ENCODE measurements around the gene CHD2.

The CHD2 gene

DNA sequence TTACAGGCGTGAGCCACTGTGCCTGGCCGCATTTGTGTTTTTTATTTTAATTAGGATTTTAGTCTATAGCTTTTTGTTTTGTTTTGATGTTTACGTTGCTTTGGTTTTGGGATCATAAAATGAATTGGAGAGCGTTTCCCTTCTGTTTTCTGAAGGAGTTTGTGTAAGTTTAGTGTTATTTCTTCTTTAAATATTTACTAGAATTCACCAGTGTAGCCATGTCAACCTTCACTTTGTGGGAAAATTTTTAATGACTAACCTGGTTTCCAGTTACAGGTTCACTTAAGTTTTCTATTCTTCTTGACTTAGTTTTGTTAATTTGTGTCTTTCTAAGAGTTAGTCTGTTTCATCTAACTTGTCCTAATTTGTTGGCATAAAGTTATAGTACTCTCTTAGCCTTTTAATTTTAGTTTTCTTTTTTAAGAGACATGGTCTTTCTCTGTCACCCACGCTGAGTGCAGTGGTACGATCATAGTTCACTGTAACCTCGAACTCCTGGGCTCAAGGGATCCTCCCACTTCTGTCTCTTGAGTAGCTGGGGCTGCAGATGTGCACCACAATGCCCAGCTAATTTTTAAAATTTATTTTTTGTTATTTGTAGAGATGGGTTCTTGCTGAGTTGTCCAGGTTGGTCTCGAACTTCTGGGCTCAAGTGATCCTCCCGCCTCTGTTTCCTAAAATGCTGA, 61.0 kb downstream of the CHD2 start:
- no peak for DNase-seq (ENCODE audit: low spot score)

DNA sequence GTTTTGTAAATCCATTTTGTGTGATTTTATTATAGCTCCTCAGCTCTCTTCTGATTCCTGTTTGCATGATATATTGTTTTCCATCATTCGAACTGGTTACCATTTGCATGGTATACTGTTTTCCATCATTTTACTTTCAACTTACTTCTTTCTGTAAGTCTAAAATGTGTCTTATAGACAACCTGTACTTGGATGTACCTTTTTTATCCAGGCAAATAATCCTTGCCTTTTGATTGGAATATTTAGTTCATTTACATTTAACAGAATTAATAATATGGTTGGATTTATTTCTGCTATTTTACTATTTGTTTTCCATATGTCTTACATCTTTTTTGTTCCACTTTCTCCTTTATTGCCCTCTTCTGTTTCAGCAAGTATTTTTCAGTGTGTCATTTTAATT, 62.8 kb downstream of the CHD2 start:
- no peak for DNase-seq (ENCODE audit: low spot score)

DNA sequence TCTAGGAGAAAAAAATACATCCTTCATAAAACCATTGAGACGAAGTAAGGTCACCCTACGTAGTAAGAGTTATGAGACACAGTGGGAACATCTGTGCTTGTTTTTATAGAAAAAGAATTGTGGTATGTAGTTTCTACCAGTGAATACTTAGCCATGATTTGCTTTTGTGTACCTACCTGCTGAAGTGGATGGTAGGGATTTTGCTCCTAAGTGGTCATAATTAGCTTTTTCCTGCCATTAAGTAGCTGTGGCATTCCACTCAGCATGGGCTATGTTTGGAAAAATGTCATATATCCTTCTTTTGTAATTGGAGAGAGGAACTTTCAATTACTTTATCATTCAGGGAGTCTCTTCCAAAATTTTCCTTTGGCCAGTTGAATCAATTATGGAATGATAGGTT, 63.7 kb downstream of the CHD2 start:
- DNase-seq (ENCODE audit: low spot score): no peak

DNA sequence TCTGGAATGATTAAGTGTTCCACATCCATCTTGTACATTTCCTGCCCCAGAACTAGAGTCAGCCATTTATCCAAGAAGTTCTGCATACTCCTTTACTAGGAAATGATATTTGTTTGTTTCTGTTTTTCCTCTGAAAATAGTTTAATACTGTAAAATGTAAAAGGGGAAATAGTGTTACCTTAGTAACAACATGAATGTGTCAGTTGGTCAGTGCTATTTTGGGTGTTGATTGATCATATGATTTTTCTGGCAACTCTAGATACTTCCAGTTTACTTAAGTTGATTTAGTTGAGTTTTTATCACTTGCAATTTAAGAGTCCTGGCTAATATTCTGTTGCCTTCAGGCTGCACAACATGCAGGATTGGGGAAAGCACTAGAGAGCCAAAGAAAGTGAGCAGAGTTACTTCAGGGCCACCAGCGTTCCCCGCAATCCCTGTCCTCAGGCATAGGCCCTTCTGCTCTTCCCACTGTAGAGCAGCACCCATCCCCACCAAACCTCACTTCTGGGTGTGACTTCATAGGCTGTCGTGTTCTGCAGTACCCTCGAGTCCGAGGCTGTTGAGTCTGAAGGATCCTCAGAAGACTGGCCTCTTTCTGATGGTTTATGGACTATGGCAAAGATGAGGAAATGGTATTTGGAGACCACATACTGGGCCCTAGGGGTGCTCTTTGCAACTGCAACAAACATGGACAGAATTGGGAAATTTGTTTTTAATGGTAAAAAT, 69.0 kb downstream of the CHD2 start:
- DNase-seq (ENCODE audit: low spot score): no peak

DNA sequence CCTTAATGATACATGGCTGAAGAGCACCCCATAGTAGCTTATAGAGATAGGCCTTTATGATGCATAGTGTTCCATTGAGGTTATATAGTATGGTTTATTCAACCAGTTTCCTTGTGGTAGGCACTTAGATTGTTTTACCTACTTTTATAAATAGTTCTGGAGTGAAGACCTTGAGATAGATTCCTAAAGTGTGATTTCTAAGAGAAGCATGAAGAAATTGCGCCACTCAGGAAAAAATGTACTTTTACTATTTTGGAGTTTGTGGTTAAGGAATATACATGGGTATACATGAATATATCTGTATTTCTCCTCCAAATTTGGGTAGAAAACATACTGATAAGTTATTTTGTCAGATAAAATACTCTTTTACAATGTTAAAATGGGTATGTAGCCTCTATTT, 70.5 kb downstream of the CHD2 start:
- DNase-seq (ENCODE audit: low spot score): no peak

DNA sequence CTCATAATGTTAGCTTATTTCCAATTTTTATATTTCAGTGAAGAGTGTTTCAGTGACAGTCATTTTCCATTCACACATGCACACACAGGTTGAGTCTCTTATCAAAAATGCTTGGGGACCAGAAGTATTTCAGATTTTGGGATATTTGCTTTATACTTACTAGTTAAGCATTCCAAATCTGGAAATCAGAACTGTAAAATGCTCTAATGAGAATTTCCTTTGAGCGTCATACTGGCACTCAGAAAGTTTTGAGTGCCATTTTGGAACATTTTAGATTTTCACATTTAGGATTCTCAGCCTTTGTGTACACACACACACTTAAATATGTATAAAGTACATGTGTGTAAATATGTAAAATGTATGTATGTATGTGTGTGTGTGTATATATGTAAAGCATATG, 71.0 kb downstream of the CHD2 start:
- no peak for DNase-seq (ENCODE audit: low spot score)

DNA sequence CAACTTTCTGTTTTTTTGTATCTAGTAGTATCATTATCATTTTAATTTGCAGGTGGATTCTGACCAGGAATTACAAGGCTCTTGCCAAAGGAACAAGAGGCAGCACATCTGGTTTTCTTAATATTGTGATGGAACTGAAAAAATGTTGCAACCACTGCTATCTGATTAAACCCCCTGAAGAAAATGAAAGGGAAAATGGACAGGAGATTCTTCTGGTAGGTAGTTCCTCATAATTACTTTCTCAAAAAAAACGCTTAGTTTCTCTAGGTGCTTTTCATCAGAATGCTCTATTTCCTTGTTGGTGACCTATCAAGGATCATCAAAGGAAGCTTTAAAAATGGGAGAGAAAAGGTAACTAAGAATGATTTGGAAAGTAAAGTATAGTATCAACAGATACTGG, 71.6 kb downstream of the CHD2 start:
- no peak for DNase-seq (ENCODE audit: low spot score)

DNA sequence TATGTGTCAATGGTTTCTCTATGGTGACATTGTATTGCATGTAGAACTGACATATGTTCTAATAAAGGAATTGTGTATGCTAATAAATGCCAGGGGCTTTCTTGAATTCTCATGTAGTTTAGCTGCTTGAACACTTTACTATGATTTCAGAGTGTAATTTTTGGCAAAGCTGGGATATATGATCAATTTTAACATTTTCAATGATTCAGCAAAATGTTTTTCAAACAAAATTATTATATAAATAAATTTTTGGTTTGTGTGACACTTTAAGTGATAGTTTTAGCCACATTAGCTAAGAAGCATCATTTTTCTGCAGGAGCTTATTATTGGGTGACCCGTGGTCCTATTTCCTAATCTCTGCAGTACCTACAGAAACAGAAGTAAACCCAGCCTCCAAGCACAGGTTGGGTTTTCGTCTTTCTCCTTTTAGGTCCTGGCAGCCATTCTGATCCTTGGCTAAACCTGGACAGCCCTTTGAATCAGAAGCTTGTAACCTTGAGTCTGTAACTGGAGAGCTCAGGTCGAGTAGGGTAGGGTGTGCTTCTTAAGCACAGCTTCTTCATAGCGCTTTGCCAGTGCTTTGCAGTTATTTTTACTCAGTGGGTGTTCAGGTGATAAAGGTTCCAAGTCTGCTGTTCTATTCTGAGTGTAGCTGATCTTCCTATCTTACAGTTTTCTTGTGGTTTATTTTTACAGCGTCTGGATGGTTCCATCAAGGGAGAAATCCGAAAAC, 74.2 kb downstream of the CHD2 start:
- no peak for DNase-seq (ENCODE audit: low spot score)

DNA sequence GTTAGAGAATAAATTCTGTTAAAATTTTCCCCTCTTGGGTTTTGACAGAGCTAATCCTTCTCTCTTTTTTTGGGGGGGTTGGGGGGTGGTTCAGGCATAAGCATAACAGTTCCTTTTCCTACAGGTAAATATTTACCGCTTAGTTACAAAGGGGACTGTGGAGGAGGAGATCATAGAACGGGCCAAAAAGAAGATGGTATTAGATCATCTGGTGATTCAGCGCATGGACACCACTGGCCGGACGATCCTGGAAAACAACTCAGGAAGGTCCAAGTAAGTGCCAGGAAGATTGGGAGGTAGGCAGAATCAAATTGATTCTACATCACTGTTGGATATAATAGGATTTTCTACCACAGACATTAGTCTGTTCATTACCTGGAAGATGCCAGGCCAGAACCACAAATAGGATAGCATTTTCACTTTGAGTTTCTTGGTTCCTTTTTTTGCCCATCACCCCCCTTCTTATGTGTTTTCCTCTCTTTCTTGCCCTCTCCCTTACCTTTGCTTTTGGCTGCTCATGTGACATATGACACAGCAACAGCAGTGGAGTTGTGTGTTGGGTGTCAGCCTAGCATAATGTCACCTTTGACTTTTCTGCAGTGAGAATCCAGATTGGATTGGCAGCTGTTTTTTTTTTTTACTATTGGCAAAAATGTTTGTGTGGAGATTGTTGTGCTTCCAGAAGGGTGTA, 79.0 kb downstream of the CHD2 start:
- DNase-seq (ENCODE audit: low spot score): no peak

DNA sequence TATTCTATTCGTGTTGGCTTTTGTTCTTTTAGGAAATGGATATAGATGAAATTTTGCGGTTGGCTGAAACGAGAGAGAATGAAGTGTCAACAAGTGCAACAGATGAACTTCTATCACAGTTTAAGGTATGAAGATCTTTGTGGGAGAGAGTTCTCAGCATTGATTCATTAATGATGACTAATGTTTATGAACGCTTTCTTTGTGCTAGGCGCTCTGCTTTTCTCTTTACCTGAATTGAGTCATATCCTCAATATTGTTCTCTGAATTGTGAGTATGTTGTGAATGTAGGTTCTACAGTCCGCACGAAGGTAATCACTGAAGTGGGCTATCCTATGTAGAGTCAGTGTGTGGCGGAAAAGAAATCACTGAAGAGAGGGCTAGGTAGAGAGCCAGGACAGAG, 81.2 kb downstream of the CHD2 start:
- DNase-seq (ENCODE audit: low spot score): no peak

DNA sequence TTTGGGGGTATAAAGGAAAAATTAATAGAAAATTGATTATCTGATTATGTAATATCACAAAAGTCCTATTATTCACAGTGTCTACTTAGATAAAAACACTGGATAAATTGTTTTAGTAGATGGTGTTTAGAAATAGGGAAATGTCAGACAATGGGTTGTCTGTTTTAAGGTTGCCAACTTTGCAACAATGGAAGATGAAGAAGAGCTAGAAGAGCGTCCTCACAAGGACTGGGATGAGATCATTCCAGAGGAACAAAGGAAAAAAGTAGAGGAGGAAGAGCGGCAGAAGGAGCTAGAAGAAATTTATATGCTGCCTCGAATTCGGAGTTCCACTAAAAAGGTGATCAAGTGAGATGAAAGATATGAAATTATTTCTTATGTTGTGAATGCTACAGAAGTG, 84.0 kb downstream of the CHD2 start:
- DNase-seq (ENCODE audit: low spot score): no peak

DNA sequence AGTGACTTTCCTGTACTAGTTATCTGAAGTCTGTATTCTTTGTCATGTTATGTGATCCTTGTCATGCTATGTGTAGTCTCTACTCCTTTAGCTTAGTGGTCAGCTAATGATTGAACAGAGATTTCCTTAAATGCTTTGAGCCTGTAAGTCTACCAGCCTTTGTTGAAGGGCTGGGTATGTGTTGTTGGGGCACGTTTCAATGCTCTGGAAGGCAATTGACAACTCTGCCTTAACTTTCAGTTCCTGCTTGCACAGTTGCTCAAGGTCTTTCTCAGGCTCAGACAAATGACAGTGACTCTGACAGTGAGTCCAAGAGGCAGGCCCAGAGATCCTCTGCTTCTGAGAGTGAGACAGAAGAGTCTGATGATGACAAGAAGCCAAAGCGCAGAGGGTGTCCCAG, 89.3 kb downstream of the CHD2 start:
- no peak for DNase-seq (ENCODE audit: low spot score)

DNA sequence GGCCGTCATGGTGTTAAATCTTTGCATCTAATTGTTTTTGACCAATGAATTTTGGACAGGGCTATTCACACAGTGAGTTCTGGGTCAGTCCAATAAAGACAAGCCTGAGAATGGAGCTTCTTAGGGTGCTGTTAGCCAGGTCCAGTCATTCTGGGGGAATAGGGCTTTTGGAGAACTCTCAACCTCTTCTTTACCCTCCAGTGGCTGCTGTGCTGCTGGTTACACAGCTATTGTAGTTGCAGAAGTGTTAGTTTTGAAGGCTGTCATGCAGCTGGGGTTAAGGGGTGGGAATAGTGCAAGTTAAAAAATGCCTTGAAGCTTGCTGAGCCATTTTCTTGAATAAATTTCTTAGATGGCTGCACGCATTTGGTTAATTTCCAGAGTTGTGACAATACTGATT, 89.9 kb downstream of the CHD2 start:
- no peak for DNase-seq (ENCODE audit: low spot score)

DNA sequence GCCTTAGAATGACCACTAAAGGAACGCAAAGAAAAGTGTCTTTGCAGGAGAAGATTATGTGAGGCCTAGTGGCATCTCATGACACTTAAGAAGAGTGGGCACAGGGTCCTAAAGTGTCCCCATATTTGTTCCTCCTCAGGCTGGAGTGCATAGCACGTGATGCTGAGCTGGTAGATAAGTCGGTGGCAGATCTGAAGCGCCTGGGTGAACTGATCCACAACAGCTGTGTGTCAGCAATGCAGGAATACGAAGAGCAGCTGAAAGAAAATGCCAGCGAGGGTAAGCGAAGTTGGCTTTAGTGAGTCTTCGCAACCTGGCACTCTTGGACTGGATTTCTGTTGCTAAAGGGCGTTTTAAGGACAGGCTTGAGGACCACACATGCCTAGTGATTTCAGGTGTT, 92.6 kb downstream of the CHD2 start:
- no peak for DNase-seq (ENCODE audit: low spot score)

DNA sequence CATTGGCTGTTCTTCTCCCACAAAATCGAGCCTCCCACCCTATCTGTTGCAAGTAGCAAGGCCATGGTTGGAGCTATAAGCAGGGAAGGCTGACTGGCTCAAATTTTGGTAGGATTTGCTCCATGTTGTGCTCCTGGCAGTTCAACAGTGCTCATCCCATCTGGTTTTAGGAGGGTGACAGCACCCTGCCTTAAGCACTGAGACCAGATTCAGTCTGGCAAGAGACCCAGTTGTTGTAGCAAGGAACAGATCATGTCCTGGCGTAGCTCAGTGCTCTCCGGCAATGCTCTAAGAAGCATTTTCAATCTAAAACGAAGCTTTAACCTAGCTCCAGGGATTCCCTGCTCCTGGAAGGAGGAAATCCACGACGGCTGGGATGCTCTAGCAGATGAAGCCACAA, 97.7 kb downstream of the CHD2 start:
- no peak for DNase-seq (ENCODE audit: low spot score)

DNA sequence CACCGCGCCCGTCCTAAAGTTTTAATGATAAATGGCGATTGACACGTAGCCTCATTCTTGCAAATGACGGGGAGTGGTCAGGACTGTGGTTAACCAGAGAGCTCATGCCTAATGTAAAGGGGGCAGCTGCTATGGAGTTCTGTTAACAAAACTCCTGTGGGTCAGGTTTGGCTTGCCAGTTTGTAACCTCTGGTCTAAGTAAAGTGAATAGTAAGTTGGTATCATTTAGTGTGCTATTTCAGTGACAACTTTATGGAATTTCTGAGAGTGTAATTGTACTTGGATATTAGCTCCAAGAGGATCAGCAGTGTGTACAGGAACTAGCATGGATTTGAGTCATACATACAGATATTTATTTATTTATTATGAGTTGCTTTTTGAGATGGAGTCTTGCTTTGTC, 101.0 kb downstream of the CHD2 start:
- DNase-seq (ENCODE audit: low spot score): no peak

DNA sequence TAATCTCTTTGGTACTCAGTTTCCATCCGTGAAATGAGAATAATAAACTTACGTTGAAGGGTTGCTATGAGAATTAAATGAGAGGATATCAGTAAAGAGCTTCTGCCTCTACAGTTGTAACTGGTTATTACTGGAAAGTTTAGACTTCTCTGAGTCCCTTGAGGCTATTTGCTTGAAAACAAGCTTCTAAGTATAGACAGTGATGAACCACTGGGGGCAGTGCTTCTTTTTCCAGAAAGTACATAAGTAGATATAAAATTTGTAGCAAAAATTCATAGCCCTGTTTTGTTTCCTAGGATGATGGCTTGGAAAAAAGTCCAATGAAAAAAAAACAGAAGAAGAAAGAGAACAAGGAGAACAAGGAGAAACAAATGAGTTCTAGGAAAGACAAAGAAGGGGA, 101.8 kb downstream of the CHD2 start:
- no peak for DNase-seq (ENCODE audit: low spot score)

DNA sequence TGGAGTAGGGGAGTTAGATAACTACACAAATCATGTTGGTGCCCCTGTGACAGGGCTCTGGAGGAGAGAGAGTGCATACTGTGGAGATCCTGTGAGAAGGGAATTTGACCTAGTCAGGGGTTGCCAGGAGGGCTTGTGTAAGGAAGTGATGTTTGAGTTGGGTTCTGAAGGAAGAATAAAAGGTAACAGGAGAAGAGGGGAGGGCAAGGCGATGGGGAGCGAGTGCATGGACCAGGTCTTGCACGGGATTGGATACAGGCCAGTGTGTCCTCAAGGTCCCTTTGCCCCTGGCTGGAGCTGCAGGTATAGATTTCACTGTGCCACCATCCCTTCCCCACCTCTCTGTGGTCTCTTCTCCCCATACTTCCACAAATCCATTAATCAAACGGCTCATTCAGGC, 105.0 kb downstream of the CHD2 start:
- DNase-seq (ENCODE audit: low spot score): no peak

DNA sequence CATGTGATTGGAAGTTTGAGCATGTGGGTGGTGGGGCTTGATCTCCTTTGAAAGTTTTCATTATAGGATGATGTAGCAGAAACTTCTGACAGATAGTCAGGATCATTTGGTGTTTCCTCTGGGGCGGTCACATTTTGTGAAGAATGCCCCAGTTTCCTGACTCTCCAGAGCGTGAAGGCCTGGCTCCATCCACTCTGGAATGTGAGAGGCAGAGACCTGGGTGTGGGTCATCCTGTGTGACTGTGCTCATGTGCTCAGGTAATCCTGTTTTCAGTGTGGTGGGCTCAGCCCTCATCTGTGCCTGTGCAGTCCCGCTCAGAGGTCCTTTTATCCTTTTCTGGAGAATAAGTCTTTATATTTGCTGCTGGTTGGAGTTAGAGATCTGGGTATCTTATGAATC, 107.9 kb downstream of the CHD2 start:
- no peak for DNase-seq (ENCODE audit: low spot score)

DNA sequence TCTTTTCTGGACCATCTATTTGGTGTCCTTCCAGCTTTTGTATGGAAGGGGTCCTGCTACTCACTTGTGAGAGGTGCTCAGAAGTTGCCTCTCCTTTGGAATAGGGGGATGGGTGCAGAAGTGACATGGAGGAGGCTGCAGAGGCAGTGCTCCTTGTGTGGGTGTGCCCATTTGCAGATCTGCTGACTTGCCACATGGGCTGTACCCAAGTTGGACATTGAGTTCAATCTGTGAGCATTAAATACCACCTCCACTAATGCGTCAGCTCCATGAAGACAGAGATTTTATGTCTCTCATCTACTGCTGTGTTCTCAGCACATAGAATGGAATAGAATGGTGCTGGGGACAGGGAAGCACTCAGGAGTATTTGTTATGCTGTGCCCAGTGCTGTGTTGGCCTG, 112.7 kb downstream of the CHD2 start:
- no peak for DNase-seq (ENCODE audit: low spot score)

DNA sequence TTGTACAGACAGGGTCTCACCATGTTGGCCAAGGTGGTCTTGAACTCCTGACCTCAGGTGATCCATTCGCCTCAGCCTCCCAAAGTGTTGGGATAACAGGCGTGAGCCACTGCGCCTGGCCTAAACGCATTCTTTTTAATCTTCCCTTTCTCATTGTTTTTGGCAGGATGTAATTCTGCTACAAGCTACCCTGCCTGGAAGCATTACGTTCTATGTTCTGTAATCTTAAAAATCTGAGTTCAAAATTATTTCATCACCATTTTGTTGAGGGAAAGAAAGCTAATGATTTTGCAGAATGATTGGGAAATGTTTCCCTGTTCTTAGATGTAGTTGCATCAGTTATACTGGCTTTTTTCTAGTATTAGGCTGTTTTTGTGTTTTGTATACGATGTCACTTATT, 117.4 kb downstream of the CHD2 start:
- no peak for DNase-seq (ENCODE audit: low spot score)

DNA sequence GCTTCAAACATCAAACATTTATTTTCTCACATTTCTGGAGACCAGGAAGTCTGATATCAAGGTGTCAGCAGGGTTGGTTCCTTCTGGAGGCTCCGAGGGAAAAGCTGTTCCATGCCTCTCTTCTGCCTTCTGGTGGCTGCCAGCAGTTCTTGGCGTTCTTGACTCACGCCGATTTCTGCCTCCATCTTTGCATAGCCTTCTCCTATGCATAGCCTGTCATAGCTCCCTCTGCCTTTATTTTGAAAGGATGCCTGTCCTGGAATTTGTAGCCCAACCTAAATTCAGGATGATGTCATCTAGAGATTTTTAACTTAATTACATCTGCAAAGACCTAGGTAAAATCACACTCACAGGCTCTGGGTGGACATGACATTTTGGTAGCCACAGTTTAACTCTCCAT, 118.5 kb downstream of the CHD2 start:
- DNase-seq (ENCODE audit: low spot score): no peak

DNA sequence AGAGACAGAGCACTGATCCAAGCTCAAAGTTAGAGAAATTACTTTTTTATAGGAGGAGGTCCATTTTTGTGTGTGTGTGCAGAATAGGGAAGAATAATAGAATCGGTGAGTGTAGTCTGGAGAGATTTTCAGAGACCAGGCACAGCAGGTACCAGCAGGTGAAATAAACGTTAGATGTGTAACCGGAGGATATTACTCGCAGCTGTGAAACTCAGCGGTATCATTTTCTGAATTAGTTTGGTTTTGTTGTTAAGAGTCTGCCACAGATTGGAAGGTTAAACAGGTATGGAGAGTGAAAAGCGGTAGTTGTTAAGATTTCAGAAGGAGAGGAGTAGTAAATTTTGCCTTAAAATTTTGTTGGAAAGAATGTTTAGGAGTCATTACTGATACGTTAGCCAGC, 119.0 kb downstream of the CHD2 start:
- no peak for DNase-seq (ENCODE audit: low spot score)

Data from HuH-7.5 (cell line).